Astrocyte of the cerebellum (primary cell): ENCODE measurements around the gene NWD2.

ENCODE experiments used
- DNase-seq: peaks from one replicate; pipeline ENCODE4 v3.0.0-alpha.2; 2011; ENCODE audit warnings: low read depth
- H3K4me3 ChIP-seq: 2 replicates; pipeline ENCODE4 v1.5.1; 2011; ENCODE audit warnings: mild to moderate bottlenecking, low read depth, low read length, moderate library complexity
- CTCF ChIP-seq: IDR thresholded peaks from 2 replicates; pipeline ENCODE4 v1.5.1; 2012; ENCODE audit warnings: low read length, low read depth, moderate library complexity, mild to moderate bottlenecking; ENCODE audit errors: missing control alignments
- in situ Hi-C: cut with HindIII; loops from 2 replicates; pipeline ENCODE4 v1.10.0; 2017; ENCODE audit warnings: low sequenced_read_pairs

NWD2 gene

GRCh38 chr4:37422102-37422501 is 177.6 kb downstream of the NWD2 start:
- no peak for DNase-seq
- no peak for TF ChIP-seq CTCF
- in situ Hi-C loops = no loop called here
- H3K4me3 ChIP-seq = no peak overlapping the region

- TF ChIP-seq CTCF = no peak
- no peak overlapping the region for H3K4me3 ChIP-seq
- in situ Hi-C loops = no loop called here
- no peak for DNase-seq
These were observed 178.1 kb downstream of the NWD2 start for GRCh38 chr4:37422638-37423037.

GRCh38 chr4:37423310-37423709 is 178.8 kb downstream of the NWD2 start:
- in situ Hi-C loops = no loop called here

DNA sequence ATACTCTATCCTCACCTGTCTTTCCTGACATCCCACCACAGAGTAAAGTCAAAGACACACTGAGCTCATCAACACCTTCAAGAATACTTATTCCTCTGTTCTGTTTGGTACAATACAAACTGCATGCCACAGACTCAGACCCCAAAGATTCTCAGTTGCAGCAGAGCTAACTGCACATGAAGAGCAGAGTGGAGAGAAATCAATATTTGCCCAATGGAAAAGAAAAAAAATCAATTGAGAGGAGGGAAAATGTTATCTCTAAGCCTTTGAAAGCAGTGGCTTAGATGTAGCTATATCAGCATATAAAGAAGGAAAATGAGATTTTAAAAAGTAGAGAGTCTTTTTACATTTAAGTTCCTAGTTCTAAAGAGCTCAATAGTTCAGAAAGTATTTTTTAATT is 180.2 kb downstream of the NWD2 start:
- TF ChIP-seq CTCF = no peak
- DNase-seq = no peak
- in situ Hi-C loops = no loop called here
- H3K4me3 ChIP-seq = no peak overlapping the region

More at GRCh38 chr4:37423310-37423709, 178.8 kb downstream of the NWD2 start:
- no peak for DNase-seq
- no peak for TF ChIP-seq CTCF
- no peak overlapping the region for H3K4me3 ChIP-seq

DNA sequence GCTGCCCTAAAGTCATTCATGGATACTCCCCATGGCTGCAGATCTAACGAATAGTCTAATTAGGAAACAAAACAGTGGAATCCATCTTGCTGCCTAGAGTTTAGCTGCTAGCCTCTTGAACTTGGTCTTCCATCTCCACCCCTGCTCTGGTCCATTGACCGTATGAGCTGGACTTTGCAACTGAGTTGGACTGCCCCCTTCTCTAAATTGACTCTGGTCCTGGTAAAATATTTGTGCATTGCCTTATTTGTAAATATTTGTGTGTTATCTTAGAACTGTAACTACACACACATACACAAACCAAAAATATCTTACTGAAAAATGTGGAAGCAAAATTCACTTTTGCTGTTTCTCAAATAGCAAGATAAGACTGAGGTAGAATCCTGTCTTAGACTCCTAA is 181.3 kb downstream of the NWD2 start:
- TF ChIP-seq CTCF = no peak
- H3K4me3 ChIP-seq = no peak overlapping the region
- no peak for DNase-seq
- in situ Hi-C loops = no loop called here

GRCh38 chr4:37427193-37427592 is 182.7 kb downstream of the NWD2 start:
- no peak overlapping the region for H3K4me3 ChIP-seq
- DNase-seq = no peak
- TF ChIP-seq CTCF = no peak
- in situ Hi-C loops = no loop called here

GRCh38 chr4:37429906-37430305 is 185.4 kb downstream of the NWD2 start:
- DNase-seq = no peak
- in situ Hi-C loops = no loop called here
- no peak overlapping the region for H3K4me3 ChIP-seq
- TF ChIP-seq CTCF = no peak
